Thoracic aorta (tissue), 2 donors: ENCODE data around the gene CD40LG. TPM values are rescaled to one million over a fixed set of nuclear protein-coding genes. Genes with fewer than 3 reads are reported as not detected.

Source experiments
- ATAC-seq: fragments of 150-250 bp; one replicate; pipeline ENCODE4 v1.8.0; 2017; ENCODE audit warnings: low read depth; ENCODE audit not compliant: insufficient number of reproducible peaks, low FRiP score
- DNase-seq: peaks from one replicate; pipeline ENCODE4 v3.0.0-alpha.2; 2020; ENCODE audit warnings: low spot score
- H3K27ac ChIP-seq, 2 donors: fragments of 200-600 bp; sonication (generic); 1 replicate in 1 of 2; 2 replicates in 1 of 2; pipeline ENCODE4 v1.5.1; 2016; ENCODE audit warnings: mild to moderate bottlenecking in 2 of 2, moderate library complexity in 2 of 2
- H3K27me3 ChIP-seq: fragments of 200-600 bp; sonication (generic); replicated peaks from 2 replicates; pipeline ENCODE4 v1.6.0; 2016; ENCODE audit warnings: mild to moderate bottlenecking; ENCODE audit not compliant: insufficient read depth
- H3K36me3 ChIP-seq: fragments of 200-600 bp; sonication (generic); one replicate; pipeline ENCODE4 v1.5.1; 2016
- H3K4me1 ChIP-seq, 2 donors: fragments of 200-600 bp; sonication (generic); 1 replicate in 1 of 2; 2 replicates in 1 of 2; pipeline versions ENCODE4 v1.5.1 to v1.6.0; 2016; ENCODE audit warnings: low read depth in 2 of 2, mild to moderate bottlenecking in 1 of 2; ENCODE audit not compliant: control insufficient read depth in 1 of 2
- H3K4me3 ChIP-seq: fragments of 200-600 bp; sonication (generic); 2 replicates; pipeline ENCODE4 v1.5.1; 2016; ENCODE audit warnings: mild to moderate bottlenecking
- H3K9me3 ChIP-seq: fragments of 200-600 bp; sonication (generic); 2 replicates; pipeline ENCODE4 v1.5.1; 2016
- total RNA-seq, 2 donors: library from RNA; depleted of rRNA; stranded (reverse); fragments of >200 nt; gene quantifications; one replicate each; pipeline versions ENCODE4 v1.1.0 to v1.2.3, GENCODE V29; 2016
- TF ChIP-seq, protein P1 (sequence below): fragments of 200-600 bp; sonication (generic); IDR thresholded peaks from one replicate; pipeline ENCODE4 v1.5.1; 2019; ENCODE audit warnings: antibody characterized with exemption

The CD40LG gene
- total RNA-seq, 2 donors from 2014 or later, result 0.42 TPM; not detected in 1

DNA sequence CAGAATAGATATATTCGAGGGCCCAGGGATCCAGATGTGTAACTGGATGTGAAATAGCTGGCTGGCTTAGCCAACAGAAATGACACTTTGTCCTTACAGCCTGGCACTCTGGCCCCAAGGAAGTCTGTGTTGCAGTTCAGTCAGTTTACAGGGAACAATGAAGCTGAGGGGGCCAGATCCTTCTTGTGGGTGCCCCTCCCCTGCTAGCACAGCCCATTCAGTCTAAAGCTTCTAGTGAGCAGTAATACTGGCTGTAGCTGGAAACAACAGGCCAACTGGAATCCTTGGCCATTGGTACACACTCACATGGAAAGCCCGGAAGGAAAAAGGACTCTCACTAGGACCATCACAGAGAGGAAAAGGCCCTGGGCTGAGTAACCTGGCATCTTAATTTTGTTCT is 22.7 kb upstream of the CD40LG start:
- DNase-seq (no peak), ATAC-seq (no peak)
- no peaks in the 10 kb centered on the region for H3K4me1 ChIP-seq
- no peaks in the 10 kb centered on the region for H3K27me3 ChIP-seq
- TF ChIP-seq, protein P1, sequence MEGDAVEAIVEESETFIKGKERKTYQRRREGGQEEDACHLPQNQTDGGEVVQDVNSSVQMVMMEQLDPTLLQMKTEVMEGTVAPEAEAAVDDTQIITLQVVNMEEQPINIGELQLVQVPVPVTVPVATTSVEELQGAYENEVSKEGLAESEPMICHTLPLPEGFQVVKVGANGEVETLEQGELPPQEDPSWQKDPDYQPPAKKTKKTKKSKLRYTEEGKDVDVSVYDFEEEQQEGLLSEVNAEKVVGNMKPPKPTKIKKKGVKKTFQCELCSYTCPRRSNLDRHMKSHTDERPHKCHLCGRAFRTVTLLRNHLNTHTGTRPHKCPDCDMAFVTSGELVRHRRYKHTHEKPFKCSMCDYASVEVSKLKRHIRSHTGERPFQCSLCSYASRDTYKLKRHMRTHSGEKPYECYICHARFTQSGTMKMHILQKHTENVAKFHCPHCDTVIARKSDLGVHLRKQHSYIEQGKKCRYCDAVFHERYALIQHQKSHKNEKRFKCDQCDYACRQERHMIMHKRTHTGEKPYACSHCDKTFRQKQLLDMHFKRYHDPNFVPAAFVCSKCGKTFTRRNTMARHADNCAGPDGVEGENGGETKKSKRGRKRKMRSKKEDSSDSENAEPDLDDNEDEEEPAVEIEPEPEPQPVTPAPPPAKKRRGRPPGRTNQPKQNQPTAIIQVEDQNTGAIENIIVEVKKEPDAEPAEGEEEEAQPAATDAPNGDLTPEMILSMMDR, result no peak
- no peaks in the 10 kb centered on the region for H3K36me3 ChIP-seq
- no peaks in the 10 kb centered on the region for H3K9me3 ChIP-seq
- H3K27ac ChIP-seq, result no peak overlapping the region
- H3K4me3 ChIP-seq, result no peak overlapping the region

DNA sequence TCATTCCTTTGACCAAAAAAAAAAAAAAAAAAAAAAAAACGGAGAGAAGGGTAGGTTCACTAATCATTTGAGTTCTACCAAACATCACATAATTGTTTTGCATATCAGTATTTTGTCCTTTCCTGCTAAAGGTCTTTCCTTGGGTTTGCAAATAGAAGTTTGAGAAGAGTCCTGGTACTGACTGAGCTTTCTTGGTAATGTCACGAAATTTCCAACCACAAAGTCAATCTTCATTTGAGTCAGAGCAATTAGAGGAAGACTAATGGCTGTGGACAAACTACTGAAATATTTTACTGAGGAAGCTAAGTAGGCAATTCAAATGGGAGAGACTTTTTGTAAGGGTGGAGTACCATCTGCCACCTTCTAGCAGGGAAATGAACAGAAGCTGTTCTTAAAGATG is 21.7 kb upstream of the CD40LG start:
- TF ChIP-seq, protein P1, result no peak
- no peak overlapping the region for H3K27ac ChIP-seq
- no peaks in the 10 kb centered on the region for H3K27me3 ChIP-seq
- no peaks in the 10 kb centered on the region for H3K4me1 ChIP-seq
- no peaks in the 10 kb centered on the region for H3K9me3 ChIP-seq
- DNase-seq (no peak), ATAC-seq (no peak)
- H3K36me3 ChIP-seq, result no peaks in the 10 kb centered on the region
- no peak overlapping the region for H3K4me3 ChIP-seq

DNA sequence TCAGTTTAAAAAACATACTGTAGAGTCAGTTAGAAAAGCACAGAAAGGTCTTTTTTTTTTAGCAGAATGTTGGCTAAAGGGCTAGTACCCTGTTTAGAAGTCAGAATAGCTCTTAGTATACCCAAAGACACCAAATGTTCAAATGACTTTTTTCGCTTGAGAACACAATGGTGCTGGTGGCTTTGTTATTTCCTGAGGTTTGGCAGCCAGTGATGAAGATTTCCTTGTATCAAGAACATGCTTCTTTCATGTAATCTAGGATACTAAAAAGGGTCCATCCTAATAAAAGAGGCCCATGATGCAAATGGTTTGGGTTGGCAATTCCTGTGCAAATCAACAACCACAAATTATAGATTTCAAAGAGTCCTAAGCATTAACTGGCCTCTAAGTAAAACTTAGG is 21.1 kb upstream of the CD40LG start:
- Histone ChIP-seq H3K27me3 (no peaks in the 10 kb centered on the region), H3K36me3 (no peaks in the 10 kb centered on the region), H3K4me1 (no peaks in the 10 kb centered on the region), H3K27ac (no peak overlapping the region), H3K4me3 (no peak overlapping the region), H3K9me3 (no peaks in the 10 kb centered on the region)
- ATAC-seq, result no peak
- TF ChIP-seq, protein P1, result no peak
- DNase-seq, result no peak

DNA sequence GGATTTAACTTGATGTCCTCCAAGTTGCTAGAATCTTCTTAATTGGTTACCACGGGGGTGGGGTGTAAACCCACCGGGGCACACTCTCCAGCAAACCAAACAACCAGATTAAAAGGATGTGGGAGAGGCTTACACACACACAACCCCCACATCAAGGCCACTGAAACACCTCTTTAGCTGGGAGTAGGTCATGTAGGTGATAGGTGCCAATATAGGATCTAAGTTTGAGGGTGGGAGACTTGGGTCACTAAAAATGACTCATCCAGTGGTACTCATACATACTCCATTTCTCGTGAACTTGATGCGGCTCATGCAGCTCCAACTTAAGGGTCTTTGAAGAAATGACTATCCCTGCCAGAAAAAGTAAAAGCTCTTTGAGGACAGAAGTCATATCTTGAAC is 20.5 kb upstream of the CD40LG start:
- Histone ChIP-seq H3K4me3 (no peak overlapping the region), H3K9me3 (no peaks in the 10 kb centered on the region), H3K36me3 (no peaks in the 10 kb centered on the region), H3K27me3 (no peaks in the 10 kb centered on the region), H3K27ac (no peak overlapping the region), H3K4me1 (no peaks in the 10 kb centered on the region)
- TF ChIP-seq, protein P1, result no peak
- ATAC-seq (no peak), DNase-seq (no peak)

DNA sequence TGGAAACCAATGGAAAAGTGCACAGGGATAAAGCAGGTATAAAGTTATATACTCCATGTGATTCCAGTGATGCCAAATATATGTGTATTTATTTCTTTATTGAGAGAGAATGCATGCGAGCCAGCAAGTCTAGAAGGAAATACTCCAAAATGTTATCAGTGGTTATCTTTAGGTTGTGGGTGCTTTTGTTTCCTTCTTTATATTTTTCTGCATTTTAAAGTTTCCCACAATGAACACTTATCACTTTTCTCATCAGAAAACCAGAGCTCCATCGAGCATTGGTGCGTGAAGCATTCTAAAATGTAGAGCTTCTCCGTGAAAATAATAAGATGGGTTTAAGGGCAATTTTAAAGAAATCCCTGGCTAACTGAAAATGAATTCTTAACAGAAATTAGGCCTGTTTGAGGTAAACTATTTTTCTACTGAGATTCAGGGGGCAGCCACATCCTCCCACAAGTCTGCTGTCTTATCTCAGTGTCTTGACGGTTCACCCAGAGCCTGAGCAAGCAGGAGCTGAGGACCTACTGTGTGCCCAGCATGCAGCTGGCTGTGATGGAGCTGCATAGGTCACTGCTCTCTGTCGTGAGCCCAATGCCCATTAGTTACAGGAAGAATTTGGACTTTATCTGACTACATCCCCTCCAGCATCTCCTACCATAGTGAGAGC is 18.7 kb upstream of the CD40LG start:
- H3K4me3 ChIP-seq, result no peak overlapping the region
- H3K36me3 ChIP-seq, result no peaks in the 10 kb centered on the region
- no peak overlapping the region for H3K27ac ChIP-seq
- DNase-seq, result no peak
- no peaks in the 10 kb centered on the region for H3K4me1 ChIP-seq
- no peaks in the 10 kb centered on the region for H3K27me3 ChIP-seq
- ATAC-seq, result no peak
- no peaks in the 10 kb centered on the region for H3K9me3 ChIP-seq
- TF ChIP-seq, protein P1, result no peak
